Neuronal stem cell (in vitro differentiated cells): ENCODE data around the gene MAGEA10.

Experiments used
- DNase-seq: peaks from one replicate; pipeline ENCODE4 v3.0.0-alpha.2; 2013; ENCODE audit warnings: low spot score
- H2AFZ ChIP-seq: one replicate; pipeline ENCODE4 v1.6.1; 2013; ENCODE audit warnings: mild to moderate bottlenecking, low read length, inconsistent platforms
- H2AK5ac ChIP-seq: 2 replicates; pipeline ENCODE4 v1.6.1; 2013; ENCODE audit warnings: low read depth, mild to moderate bottlenecking, inconsistent platforms, low read length, moderate library complexity, mixed read lengths
- H2BK120ac ChIP-seq: 2 replicates; pipeline ENCODE4 v1.6.1; 2013; ENCODE audit warnings: low read depth, mild to moderate bottlenecking, inconsistent platforms, low read length, moderate library complexity, mixed read lengths
- H2BK12ac ChIP-seq: one replicate; pipeline ENCODE4 v1.6.1; 2013; ENCODE audit warnings: low read length, inconsistent platforms
- H2BK15ac ChIP-seq: 2 replicates; pipeline ENCODE4 v1.6.1; 2013; ENCODE audit warnings: mild to moderate bottlenecking, low read length, inconsistent platforms, mixed read lengths
- H2BK5ac ChIP-seq: one replicate; pipeline ENCODE4 v1.6.1; 2013; ENCODE audit warnings: inconsistent platforms, mild to moderate bottlenecking, low read length, moderate library complexity
- H3K14ac ChIP-seq: one replicate; pipeline ENCODE4 v1.6.1; 2013; ENCODE audit warnings: low read length, inconsistent platforms
- H3K18ac ChIP-seq: 2 replicates; pipeline ENCODE4 v1.6.1; 2013; ENCODE audit warnings: low read length, inconsistent platforms
- H3K23ac ChIP-seq: 2 replicates; pipeline ENCODE4 v1.6.1; 2013; ENCODE audit warnings: low read depth, mild to moderate bottlenecking, mixed read lengths, low read length, inconsistent platforms; ENCODE audit not compliant: poor library complexity
- H3K27ac ChIP-seq: replicated peaks from 3 replicates; pipeline ENCODE4 v1.5.1; 2013; ENCODE audit warnings: low read length, inconsistent platforms
- H3K27me3 ChIP-seq, 3 experiments: 2 replicates each; pipeline ENCODE4 v1.6.1; 2013; ENCODE audit warnings: low read length in 3 of 3, mild to moderate bottlenecking in 2 of 3, inconsistent platforms in 1 of 3, low read depth in 1 of 3, mixed read lengths in 1 of 3, moderate library complexity in 1 of 3; ENCODE audit not compliant: control insufficient read depth in 3 of 3, insufficient read depth in 3 of 3
- H3K36me3 ChIP-seq, 2 donors: replicated peaks in 1 of 2; 2 replicates each; pipeline ENCODE4 v1.6.1; 2013; ENCODE audit warnings: low read length in 2 of 2; ENCODE audit not compliant: control insufficient read depth in 2 of 2, insufficient read depth in 2 of 2
- H3K4ac ChIP-seq: 2 replicates; pipeline ENCODE4 v1.6.1; 2013; ENCODE audit warnings: inconsistent platforms, mild to moderate bottlenecking, low read length, moderate library complexity
- H3K4me1 ChIP-seq, 2 donors: 1 replicate in 1 of 2; 2 replicates in 1 of 2; pipeline ENCODE4 v1.6.1; 2013; ENCODE audit warnings: low read length in 2 of 2, low read depth in 1 of 2; ENCODE audit not compliant: control insufficient read depth in 2 of 2, insufficient read depth in 1 of 2
- H3K4me2 ChIP-seq: one replicate; pipeline ENCODE4 v1.6.1; 2013; ENCODE audit warnings: mild to moderate bottlenecking, low read length, inconsistent platforms; ENCODE audit not compliant: insufficient read depth, poor library complexity, severe bottlenecking
- H3K4me3 ChIP-seq, 2 donors: 2 replicates each; pipeline ENCODE4 v1.5.1; 2013; ENCODE audit warnings: low read length in 2 of 2, mild to moderate bottlenecking in 2 of 2, inconsistent platforms in 1 of 2, moderate library complexity in 1 of 2
- H3K79me1 ChIP-seq: one replicate; pipeline ENCODE4 v1.6.1; 2013; ENCODE audit warnings: low read depth, mild to moderate bottlenecking, inconsistent platforms, low read length, moderate library complexity
- H3K9ac ChIP-seq: one replicate; pipeline ENCODE4 v1.6.1; 2013; ENCODE audit warnings: mild to moderate bottlenecking, low read depth, low read length, inconsistent platforms; ENCODE audit not compliant: poor library complexity
- H3K9me3 ChIP-seq, 2 donors: replicated peaks in 1 of 2; 2 replicates each; pipeline versions ENCODE3 to v1.6.1; 2013; ENCODE audit warnings: low read length in 2 of 2, mild to moderate bottlenecking in 2 of 2, inconsistent platforms in 1 of 2, low read depth in 1 of 2, mixed read lengths in 1 of 2, moderate library complexity in 1 of 2; ENCODE audit not compliant: control insufficient read depth in 2 of 2, insufficient read depth in 1 of 2
- H4K8ac ChIP-seq: one replicate; pipeline ENCODE4 v1.6.1; 2013; ENCODE audit warnings: low read depth, mild to moderate bottlenecking, inconsistent platforms, low read length, moderate library complexity
- H4K91ac ChIP-seq: one replicate; pipeline ENCODE4 v1.6.1; 2013; ENCODE audit warnings: low read length, low read depth, mild to moderate bottlenecking, inconsistent platforms; ENCODE audit not compliant: poor library complexity
- WGBS, 2 donors: extraction: QIAGEN DNeasy Blood & Tissue Kit; methylation state at CpG; one replicate each; pipeline ENCODE4 v1.1.7; 2013; ENCODE audit warnings: missing lambda C conversion rate in 2 of 2, mixed read lengths in 1 of 2; ENCODE audit not compliant: insufficient read length in 2 of 2, insufficient replicate concordance in 1 of 2; ENCODE audit errors: extremely low coverage in 2 of 2; 5-methylcytosine and 5-hydroxymethylcytosine counted together

The MAGEA10 gene

GRCh38 chrX:152155766-152156310 lies 17.5 kb upstream of the MAGEA10 start:
- no CpG with 5 or more reads among the region's 2 CpGs for WGBS, 2 donors
- H3K27ac ChIP-seq: no peak overlapping the region
- no peak overlapping the region for H2AFZ ChIP-seq
- no peak overlapping the region for H4K91ac ChIP-seq
- H2BK120ac ChIP-seq: no peak overlapping the region
- no peak overlapping the region for H3K4ac ChIP-seq
- no peak overlapping the region for H2BK5ac ChIP-seq
- no peak overlapping the region for H3K14ac ChIP-seq
- peaks cover 0 to 9% of the 10 kb centered on the region in 2 donors for H3K4me1 ChIP-seq
- H3K18ac ChIP-seq: no peak overlapping the region
- H3K4me3 ChIP-seq: no peak overlapping the region
- H3K4me2 ChIP-seq: no peak overlapping the region
- H3K9ac ChIP-seq: no peak overlapping the region
- no peak for DNase-seq
- H2BK12ac ChIP-seq: no peak overlapping the region
- no peaks in the 10 kb centered on the region for H3K9me3 ChIP-seq
- H3K79me1 ChIP-seq: no peaks in the 10 kb centered on the region
- no peak overlapping the region for H4K8ac ChIP-seq
- H2AK5ac ChIP-seq: no peak overlapping the region
- H3K27me3 ChIP-seq: no peaks in the 10 kb centered on the region
- no peak overlapping the region for H3K23ac ChIP-seq
- no peaks in the 10 kb centered on the region for H3K36me3 ChIP-seq
- no peak overlapping the region for H2BK15ac ChIP-seq

DNA sequence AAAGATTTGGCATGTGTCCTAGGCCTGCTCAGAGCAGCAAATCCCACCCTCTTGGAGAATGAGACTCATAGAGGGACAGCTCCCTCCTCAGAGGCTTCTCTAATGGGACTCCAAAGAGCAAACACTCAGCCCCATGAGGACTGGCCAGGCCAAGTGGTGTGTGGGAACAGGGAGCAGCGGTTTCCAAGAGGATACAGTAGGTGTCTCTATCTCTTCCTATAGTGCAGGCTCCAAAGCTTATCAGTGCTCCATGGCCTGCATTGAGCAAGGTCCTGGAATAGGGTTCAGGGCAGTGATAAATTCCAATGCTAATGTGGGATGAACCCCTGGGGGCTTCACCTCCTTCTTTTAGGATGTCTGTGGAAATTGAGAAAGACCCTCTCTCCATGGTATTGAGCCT lies 15.7 kb upstream of the MAGEA10 start:
- Histone ChIP-seq H2AK5ac (no peak overlapping the region), H3K4ac (no peak overlapping the region), H2AFZ (no peak overlapping the region), H3K14ac (no peak overlapping the region), H2BK5ac (no peak overlapping the region), H2BK120ac (no peak overlapping the region), H3K27ac (no peak overlapping the region), H3K4me1 (peaks cover 0 to 9% of the 10 kb centered on the region in 2 donors), H2BK12ac (no peak overlapping the region), H4K91ac (no peak overlapping the region), H3K4me3 (no peak overlapping the region), H4K8ac (no peak overlapping the region), H3K23ac (no peak overlapping the region), H3K79me1 (no peaks in the 10 kb centered on the region), H3K9me3 (no peaks in the 10 kb centered on the region), H2BK15ac (no peak overlapping the region), H3K27me3 (no peaks in the 10 kb centered on the region), H3K4me2 (no peak overlapping the region), H3K36me3 (no peaks in the 10 kb centered on the region), H3K9ac (no peak overlapping the region), H3K18ac (no peak overlapping the region)
- no peak for DNase-seq
- WGBS, 2 donors: no CpG with 5 or more reads among the region's 1 CpG

- H2BK120ac ChIP-seq: no peak overlapping the region
- no peaks in the 10 kb centered on the region for H3K9me3 ChIP-seq
- H3K4ac ChIP-seq: no peak overlapping the region
- no peak overlapping the region for H3K4me2 ChIP-seq
- H3K23ac ChIP-seq: no peak overlapping the region
- H2BK15ac ChIP-seq: no peak overlapping the region
- no peak overlapping the region for H2BK12ac ChIP-seq
- no peak overlapping the region for H3K14ac ChIP-seq
- H3K4me1 ChIP-seq: peaks cover 0 to 3% of the 10 kb centered on the region in 2 donors
- no peaks in the 10 kb centered on the region for H3K27me3 ChIP-seq
- no peak overlapping the region for H3K9ac ChIP-seq
- no peak overlapping the region for H3K18ac ChIP-seq
- no peaks in the 10 kb centered on the region for H3K79me1 ChIP-seq
- WGBS, 2 donors: no CpG with 5 or more reads among the region's 3 CpGs
- H2AK5ac ChIP-seq: no peak overlapping the region
- H4K91ac ChIP-seq: no peak overlapping the region
- H2AFZ ChIP-seq: no peak overlapping the region
- H3K4me3 ChIP-seq: no peak overlapping the region
- H4K8ac ChIP-seq: no peak overlapping the region
- H3K36me3 ChIP-seq: no peaks in the 10 kb centered on the region
- H2BK5ac ChIP-seq: no peak overlapping the region
- H3K27ac ChIP-seq: no peak overlapping the region
- no peak for DNase-seq
These were observed 12.9 kb upstream of the MAGEA10 start for GRCh38 chrX:152151256-152151655.

DNA sequence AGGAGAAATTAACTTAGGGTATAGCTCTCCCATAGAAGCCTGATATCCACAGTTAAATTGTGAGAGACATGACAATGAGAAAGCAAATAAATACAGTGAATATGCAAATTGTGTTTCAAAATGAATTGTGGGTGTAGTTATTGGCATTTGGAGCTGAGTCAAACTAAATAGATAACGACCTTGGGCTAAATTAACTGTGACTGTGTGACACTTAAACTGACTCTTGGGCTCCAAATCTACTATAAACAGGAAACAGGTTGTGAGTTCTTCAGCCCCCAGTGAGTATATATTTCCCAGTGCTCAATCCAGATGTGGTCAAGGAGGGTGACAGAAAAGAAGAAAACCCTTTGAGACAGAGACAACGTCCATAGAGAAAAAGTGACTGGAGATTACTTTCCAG lies 11.3 kb upstream of the MAGEA10 start:
- Histone ChIP-seq H3K79me1 (no peaks in the 10 kb centered on the region), H2BK5ac (no peak overlapping the region), H3K4me3 (no peak overlapping the region), H3K14ac (no peak overlapping the region), H2BK120ac (no peak overlapping the region), H3K27ac (no peak overlapping the region), H2BK12ac (no peak overlapping the region), H2AK5ac (no peak overlapping the region), H2BK15ac (no peak overlapping the region), H3K9me3 (no peaks in the 10 kb centered on the region), H3K36me3 (no peaks in the 10 kb centered on the region), H3K4me1 (no peaks in the 10 kb centered on the region), H2AFZ (no peak overlapping the region), H3K27me3 (no peaks in the 10 kb centered on the region), H4K91ac (no peak overlapping the region), H3K23ac (no peak overlapping the region), H3K18ac (no peak overlapping the region), H4K8ac (no peak overlapping the region), H3K4me2 (no peak overlapping the region), H3K4ac (no peak overlapping the region), H3K9ac (no peak overlapping the region)
- no peak for DNase-seq
- WGBS, 2 donors: no CpG with 5 or more reads among the region's 2 CpGs
